Sciatic nerve (tissue), 2 donors: ENCODE data around the gene PPP4R2. TPM values are rescaled to one million over a fixed set of nuclear protein-coding genes. Genes with fewer than 3 reads are reported as not detected.

Experiments
- ATAC-seq: fragments of 200-7000 bp; cut with Tn5 transposase; one replicate; pipeline ENCODE4 v1.9.1; 2020; ENCODE audit warnings: mild to moderate bottlenecking, moderate library complexity
- DNase-seq: peaks from one replicate; pipeline ENCODE4 v3.0.0-alpha.2; 2020; ENCODE audit warnings: low spot score
- intact Hi-C: fragments of 100-400 bp; cut with DNase I; formaldehyde crosslinking; loops from one replicate; pipeline ENCODE4 v1.14.2; 2022
- total RNA-seq: library from RNA; stranded (reverse); fragmentation: NEBNext Ultra II Directional; extraction: Animal tissue kit (Norgen Biotek cat#: 25700); gene quantifications from one replicate; pipeline ENCODE4 v1.2.1, GENCODE V29; 2021
- donor health status: DM: no; HTN: no; CAD: no.
- donor health status: DM: no; HTN: no; CAD: no.

Gene PPP4R2
- total RNA-seq, 1 donor from 2014 or later: 113 TPM

DNA sequence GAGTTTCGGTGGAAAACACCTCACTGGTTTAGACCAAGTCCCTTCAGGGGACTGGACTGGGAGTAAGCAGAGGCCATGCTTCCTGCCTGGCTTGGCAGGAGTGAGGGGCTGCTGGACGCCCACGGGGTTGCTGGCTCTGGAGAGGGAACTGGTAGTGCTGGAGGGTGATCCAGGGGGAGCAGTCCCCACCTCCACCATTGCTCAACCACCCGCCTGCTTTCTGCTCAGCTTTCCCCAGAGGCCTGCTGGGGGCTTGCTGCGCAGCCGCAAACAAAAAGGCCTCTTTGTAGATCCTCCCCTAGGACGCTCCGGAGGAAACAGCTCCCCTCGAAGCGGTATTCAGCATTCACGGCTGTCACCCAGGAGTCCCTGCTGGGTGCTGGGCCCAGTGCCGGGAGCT, 98.3 kb downstream of the PPP4R2 start:
- DNase-seq (no peak), ATAC-seq (peak; percentile 70)
- intact Hi-C loops: loop anchor here (5.0 to 10.0 kb wide), 2 partner anchors 342 to 740 kb away; no protein-coding TSS in a partner anchor

DNA sequence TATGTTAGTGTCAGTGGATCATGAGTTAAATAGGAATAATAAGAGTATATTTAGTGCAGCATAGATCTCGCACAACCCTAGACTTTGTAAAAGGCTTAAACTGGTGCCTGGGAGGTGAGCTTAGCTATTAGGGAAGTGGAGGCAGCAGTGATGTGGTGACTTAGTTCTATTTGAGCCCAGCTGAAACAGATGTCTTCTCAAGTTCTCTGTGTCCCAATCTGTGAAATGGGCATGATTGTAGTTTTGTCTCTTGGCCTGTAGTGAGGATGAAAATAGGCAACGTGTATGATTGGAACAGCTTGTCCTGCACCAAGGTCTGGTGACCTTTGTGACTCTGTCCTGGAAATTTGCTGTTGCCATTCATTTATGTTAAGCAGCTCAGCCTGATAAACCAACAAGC, 99.6 kb downstream of the PPP4R2 start:
- intact Hi-C loops: loop anchor here (5.0 to 10.0 kb wide), 2 partner anchors 341 to 739 kb away; no protein-coding TSS in a partner anchor
- ATAC-seq: no peak

GRCh38 chr3:73098026-73098425, 101.4 kb downstream of the PPP4R2 start:
- DNase-seq: no peak
- ATAC-seq: no peak
- intact Hi-C loops: loop anchor here (5.0 to 10.0 kb wide), 2 partner anchors 339 to 737 kb away; no protein-coding TSS in a partner anchor

More for the DNA sequence above, 99.6 kb downstream of the PPP4R2 start:
- DNase-seq: no peak

DNA sequence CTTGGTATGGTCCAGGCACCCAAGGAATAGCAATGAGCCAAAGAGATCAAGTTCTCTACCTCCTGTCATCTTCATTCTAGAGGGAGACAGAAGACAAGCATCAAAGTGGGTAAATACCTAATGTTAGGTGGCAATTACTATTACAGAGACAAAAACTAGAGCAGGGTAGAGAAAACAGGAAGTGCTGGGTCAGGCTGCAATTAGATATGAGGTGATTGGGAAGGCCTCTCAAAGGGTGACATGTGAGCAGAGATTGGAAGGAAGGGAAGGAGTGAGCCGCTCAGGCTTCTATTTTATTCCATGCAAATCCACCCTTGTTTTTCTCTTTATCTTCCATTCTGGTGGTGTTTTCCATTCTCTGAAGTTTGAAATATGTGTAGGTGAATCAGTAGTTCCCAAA, 102.3 kb downstream of the PPP4R2 start:
- ATAC-seq: no peak
- intact Hi-C loops: loop anchor here (5.0 to 10.0 kb wide), 2 partner anchors 338 to 736 kb away; no protein-coding TSS in a partner anchor
- no peak for DNase-seq

GRCh38 chr3:73100741-73101559, 104.3 kb downstream of the PPP4R2 start:
- ATAC-seq: peak; percentile 92
- intact Hi-C loops: loop anchor here (5.0 kb wide), 1 partner anchor 396 kb away; no protein-coding TSS in a partner anchor

DNA sequence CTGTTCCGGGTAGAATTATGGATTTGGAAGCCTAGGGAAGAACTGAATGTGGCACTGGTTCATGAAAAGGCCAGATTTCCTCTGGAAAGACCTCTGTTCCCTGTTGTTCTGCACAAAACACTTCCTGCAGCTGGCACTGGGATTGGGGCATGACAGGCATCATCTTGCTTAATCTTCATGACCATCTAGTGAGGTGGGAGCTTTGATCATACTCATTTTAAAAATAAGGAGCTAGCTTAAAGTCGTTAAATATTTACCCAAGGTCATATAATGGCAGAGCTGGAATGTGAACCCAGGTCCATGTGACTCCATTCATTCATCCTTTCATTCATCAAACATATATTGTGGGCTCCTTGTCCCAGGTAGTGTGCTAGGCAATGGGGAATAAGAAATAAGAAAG, 105.3 kb downstream of the PPP4R2 start:
- ATAC-seq: no peak
- no peak for DNase-seq
- intact Hi-C loops: loop anchor here (5.0 kb wide), 1 partner anchor 395 kb away; no protein-coding TSS in a partner anchor

More at GRCh38 chr3:73100741-73101559, 104.3 kb downstream of the PPP4R2 start:
- DNase-seq: peak; percentile 95

DNA sequence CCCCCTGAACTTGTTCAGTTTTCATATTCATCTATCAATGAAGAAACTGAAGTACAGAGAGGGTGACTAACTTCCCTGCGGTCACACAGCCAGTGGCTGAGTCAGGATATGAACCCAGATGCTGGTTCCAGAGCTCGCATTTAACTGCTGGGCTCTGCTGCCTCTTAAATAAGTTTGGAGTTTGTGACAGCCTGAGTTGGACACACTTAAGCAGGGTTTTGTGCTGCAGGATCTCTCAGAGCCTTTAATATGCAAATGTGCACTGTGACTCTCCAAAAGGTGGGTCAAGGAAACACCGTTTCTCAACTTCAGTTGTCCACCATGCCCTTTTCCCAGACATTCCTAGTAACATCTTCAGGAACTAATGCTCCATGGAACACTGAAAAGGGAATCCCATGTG, 110.6 kb downstream of the PPP4R2 start:
- no peak for ATAC-seq
- intact Hi-C loops: no loop called here

DNA sequence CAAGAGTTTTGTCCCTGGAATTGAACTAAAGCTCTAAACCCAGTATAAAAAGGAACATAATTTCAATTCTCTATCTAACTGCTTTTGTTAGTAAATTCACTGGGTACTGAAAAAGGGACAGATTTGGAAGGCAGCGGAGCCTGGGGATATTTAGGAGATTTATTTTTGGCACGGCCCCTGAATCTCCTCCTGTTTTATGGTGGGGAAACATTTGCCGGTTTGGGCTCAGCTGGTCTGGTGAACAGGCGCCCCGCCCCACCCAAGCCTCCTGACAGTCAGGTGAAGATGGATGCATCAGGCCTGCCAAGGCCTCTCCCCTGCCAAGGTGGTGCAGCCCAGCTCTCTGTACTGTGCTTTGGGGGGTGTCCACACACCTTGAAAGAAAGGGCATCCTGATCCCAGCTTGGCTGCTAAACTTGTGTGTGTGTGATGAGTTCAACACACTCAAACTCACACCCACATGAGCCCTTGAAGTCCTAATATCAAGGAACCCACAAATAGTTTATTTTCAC, 111.1 kb downstream of the PPP4R2 start:
- no peak for DNase-seq
- intact Hi-C loops: no loop called here
- ATAC-seq: no peak

More for the DNA sequence above, 110.6 kb downstream of the PPP4R2 start:
- no peak for DNase-seq

- ATAC-seq (no peak), DNase-seq (no peak)
- intact Hi-C loops: no loop called here
Observed at GRCh38 chr3:73108750-73109149, 112.1 kb downstream of the PPP4R2 start.

DNA sequence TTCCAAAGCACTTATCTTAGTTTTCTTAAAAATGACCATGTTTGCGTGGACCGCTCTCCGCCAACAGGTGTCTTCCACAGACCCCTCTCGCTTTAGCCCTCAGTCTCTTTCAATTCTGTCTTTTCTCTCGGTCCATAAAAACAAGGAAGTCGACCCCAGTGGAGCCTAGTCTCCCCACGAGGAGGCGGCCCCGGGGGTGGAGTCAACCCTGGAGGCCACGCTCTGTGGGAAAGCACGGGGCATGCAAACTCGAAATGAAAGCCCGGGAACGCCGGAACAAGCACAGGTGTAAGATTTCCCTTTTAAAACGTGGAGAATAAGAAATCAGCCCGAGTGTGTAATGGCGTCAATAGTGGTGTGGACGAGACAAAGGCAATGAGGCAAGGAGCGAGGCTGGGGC, 113.9 kb downstream of the PPP4R2 start:
- no peak for DNase-seq
- ATAC-seq: no peak
- intact Hi-C loops: no loop called here

- ATAC-seq: no peak
- intact Hi-C loops: no loop called here
- no peak for DNase-seq
Observed at GRCh38 chr3:73114711-73115110, 118.1 kb downstream of the PPP4R2 start.

DNA sequence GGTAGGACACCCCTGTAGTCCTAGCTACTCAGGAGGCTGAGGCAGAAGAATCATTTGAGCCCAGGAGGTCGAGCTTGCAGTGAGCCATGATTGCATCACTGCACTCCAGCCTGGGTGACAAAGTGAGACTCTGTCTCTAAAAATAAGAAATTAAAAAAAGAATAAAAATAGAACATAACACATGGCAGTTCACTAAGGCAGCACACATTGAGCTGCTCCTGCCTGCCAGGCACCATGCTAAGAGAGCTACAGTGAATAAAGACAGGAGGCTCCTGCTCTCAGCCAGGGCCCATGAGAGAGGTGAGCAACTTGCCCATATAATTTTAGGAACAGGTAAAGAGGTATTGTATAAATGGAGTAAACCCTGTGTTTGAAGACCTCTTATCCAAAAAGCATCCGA, 119.2 kb downstream of the PPP4R2 start:
- DNase-seq: no peak

More for the DNA sequence above, 119.2 kb downstream of the PPP4R2 start:
- ATAC-seq: no peak
- intact Hi-C loops: no loop called here

Other genes with a start within 250 kb of the PPP4R2 start
- 16.2 TPM for gene SHQ1, start 148.4 kb upstream of the PPP4R2 start, total RNA-seq
- gene GXYLT2, start 108.8 kb upstream of the PPP4R2 start, total RNA-seq: 22.7 TPM
- gene EBLN2, start 64.8 kb downstream of the PPP4R2 start, total RNA-seq: 8.3 TPM